Fibroblast of mammary gland (primary cell): ENCODE results near the gene PRKX.
"Not testable (repeated sequence)": the region's sequence is repeated elsewhere in the genome, so short reads cannot be mapped to it uniquely, and the experiment has no call there.

Source experiments
- DNase-seq: peaks from one replicate; pipeline ENCODE4 v3.0.0-alpha.2; 2010; ENCODE audit warnings: low read depth
- H3K4me3 ChIP-seq: 2 replicates; pipeline ENCODE4 v1.5.1; 2011; ENCODE audit warnings: low read depth, mild to moderate bottlenecking, low read length, moderate library complexity; ENCODE audit not compliant: control insufficient read depth
- TF ChIP-seq, protein P1 (sequence below): conservative IDR thresholded peaks from 2 replicates; pipeline ENCODE4 v1.5.1; 2011; ENCODE audit warnings: low read depth, low read length, inconsistent platforms; ENCODE audit not compliant: control insufficient read depth, insufficient read depth

The PRKX gene

DNA sequence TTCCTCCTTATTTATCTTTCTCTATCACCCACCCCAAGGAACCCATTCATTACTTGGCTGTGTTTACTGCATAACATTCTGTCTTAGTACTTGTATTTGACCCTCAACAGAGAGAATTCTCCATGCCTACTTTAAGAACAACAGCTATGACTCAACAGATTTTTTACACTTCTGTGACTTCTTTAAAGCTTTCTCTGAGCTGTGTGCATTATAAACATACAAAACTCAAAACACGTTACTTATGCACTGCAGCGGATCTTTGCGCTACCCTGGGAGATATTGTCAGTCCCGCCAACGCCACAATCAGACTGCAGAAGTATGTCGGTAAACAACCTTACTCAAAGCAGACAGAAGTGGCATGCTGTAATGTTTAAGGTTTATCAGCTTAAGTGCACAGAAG, 35.1 kb downstream of the PRKX start:
- TF ChIP-seq, protein P1, sequence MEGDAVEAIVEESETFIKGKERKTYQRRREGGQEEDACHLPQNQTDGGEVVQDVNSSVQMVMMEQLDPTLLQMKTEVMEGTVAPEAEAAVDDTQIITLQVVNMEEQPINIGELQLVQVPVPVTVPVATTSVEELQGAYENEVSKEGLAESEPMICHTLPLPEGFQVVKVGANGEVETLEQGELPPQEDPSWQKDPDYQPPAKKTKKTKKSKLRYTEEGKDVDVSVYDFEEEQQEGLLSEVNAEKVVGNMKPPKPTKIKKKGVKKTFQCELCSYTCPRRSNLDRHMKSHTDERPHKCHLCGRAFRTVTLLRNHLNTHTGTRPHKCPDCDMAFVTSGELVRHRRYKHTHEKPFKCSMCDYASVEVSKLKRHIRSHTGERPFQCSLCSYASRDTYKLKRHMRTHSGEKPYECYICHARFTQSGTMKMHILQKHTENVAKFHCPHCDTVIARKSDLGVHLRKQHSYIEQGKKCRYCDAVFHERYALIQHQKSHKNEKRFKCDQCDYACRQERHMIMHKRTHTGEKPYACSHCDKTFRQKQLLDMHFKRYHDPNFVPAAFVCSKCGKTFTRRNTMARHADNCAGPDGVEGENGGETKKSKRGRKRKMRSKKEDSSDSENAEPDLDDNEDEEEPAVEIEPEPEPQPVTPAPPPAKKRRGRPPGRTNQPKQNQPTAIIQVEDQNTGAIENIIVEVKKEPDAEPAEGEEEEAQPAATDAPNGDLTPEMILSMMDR: no peak
- no peak for DNase-seq
- no peak overlapping the region for H3K4me3 ChIP-seq

DNA sequence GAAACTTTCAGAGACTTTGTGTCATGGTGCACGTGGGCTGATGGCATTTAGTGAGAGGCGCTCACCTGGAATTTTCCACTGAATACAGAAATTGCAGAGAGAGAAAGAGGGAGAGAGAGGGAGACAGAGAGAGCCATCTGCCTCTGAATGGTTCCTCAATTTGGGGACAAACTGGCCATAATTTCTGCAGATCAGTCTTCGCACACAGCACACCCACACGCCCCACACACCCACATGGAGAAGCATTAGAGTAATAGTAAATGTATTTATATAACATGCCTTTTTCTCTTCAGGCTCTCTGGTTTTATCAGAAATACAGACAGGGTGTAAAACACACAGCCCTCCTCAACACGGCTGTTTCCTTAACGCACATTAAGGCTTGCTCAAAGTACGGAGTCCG, 38.6 kb downstream of the PRKX start:
- TF ChIP-seq, protein P1: no peak
- no peak overlapping the region for H3K4me3 ChIP-seq
- no peak for DNase-seq

DNA sequence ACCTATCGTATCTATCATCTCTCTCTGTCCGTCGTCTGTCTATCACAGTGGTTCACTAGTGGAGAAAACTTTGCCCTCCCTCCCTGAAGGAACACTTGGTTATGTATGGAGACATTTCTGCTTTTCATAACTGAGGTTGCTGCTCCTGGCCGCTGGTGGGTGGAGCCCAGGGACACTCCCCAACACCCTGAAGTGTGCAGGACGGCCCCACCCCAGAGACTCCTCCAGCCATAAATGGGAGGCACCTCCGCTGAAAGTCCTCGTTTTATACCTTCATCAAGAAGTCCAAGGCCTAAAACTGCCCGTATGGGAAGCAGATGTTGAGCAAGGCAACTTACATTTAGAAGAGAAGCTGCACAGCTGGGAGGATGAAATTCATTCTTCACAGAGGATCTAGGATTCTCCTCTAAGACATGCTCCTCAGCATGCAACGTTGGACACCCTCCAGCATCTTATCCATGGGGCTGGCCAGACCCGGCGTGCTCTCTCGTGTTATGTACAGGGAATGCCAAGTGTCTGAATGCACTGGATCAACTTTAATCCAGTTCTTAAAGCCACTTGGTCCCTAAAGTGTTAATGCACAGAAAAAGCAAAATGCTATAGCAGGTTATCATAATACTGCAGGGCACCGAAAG, 43.5 kb downstream of the PRKX start:
- TF ChIP-seq, protein P1: no peak
- DNase-seq: no peak
- no peak overlapping the region for H3K4me3 ChIP-seq

DNA sequence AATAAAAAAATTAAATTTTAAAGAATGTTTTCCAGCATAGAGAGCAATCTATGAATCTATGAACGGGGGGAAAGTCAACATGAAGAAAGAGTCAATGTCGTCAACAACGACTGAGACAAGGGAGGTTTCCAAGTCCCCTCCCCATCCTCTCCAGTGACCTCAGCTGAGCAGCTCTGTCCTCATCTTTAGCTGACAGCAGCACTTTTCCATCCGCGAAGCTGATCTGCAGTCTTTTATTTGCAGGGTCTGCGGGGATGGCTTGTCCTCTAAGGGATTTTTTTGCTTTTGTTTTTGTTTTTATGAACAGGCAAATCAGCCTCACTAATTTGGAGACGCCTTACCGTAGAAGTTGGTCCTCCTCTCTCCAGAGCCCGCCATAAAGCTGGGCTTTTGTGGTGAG, 46.5 kb downstream of the PRKX start:
- TF ChIP-seq, protein P1: no peak
- DNase-seq: no peak
- no peak overlapping the region for H3K4me3 ChIP-seq

DNA sequence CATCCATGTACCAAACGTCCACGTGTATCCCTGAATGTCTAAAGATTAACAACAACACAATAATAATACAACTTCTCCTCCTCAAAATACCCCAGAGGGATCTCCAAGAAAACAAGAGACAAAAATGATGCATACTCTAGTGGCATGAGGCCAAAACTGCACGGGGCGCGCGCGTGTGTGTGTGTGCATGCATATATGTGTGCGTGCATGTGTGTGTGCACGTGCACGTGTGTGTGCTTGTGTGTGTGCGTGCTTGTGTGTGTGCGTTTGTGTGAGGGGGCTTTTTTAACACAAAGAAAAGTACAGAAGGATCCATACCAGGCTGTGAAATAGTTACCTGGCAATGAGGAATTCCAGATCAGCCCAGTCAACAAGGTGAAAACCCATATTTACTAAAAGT, 48.5 kb downstream of the PRKX start:
- TF ChIP-seq, protein P1: no peak
- no peak for DNase-seq
- no peak overlapping the region for H3K4me3 ChIP-seq

DNA sequence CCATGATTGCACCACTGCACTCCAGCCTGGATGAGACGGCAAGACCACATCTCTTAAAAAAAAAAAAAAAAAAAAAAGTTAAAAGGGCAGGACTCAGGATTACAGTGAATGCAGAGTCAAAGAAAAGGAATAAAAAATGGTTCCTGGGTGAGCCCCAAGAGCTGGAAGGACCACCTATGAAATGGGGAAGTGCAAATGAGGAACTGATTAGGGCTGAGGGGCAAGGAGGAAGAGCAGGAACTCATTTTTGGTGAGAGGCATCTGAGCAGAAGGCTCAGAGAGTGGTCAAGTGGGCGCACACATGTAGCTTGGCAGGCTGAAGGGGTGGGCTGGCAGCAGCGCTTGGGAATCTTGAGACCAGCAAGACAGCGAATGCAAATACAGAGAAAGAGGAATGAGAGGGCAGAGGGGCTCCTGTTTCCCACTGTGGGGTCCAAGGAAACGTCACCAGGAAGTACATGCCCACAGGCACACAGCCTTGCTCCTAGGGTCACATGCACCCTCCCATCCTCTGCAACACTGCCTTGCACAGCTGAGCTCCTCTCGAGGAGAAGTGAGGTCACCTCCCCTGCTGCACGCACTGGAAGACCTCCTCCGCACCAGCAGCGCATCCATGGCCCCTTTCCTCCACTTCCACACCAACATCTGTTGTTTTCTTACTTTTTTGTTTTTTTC, 49.7 kb downstream of the PRKX start:
- H3K4me3 ChIP-seq, DNase-seq: not testable (repeated sequence)

DNA sequence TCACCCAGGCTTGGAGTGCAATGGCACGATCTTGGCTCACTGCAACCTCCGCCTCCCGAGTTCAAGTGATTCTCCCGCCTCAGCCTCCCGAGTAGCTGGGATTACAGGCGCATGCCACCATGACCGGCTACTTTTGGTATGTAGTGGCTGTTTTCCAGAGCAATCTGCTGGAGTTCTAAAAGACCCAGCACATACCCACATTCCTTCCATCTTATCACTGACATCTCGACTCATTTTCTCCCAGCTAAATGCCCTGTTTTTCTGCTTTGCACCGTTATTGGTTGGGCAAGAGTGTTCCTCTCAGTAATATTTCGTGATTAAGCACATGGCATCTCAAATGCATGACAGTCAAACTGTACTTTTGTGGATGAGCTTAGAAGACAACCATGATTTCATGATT, 53.7 kb downstream of the PRKX start:
- peak; percentile 7 for DNase-seq
- TF ChIP-seq, protein P1: no peak
- H3K4me3 ChIP-seq: no peak overlapping the region
